Measurements from ENCODE around the gene RMI1. TPM values are rescaled to one million over a fixed set of nuclear protein-coding genes. Genes with fewer than 3 reads are reported as not detected.

Gene RMI1
- polyA plus RNA-seq, 1 experiment: 4.0 TPM

- ChIA-PET POLR2A (interaction anchor here (0.7 kb wide), 1 partner anchor 1756 kb away, joined by 4 read pairs; no protein-coding TSS in a partner anchor), CTCF (no interaction called here)
- TF ChIP-seq CTCF (IDR thresholded peaks at IDR 0.05; ENCODE audit: low read depth, low read length): no peak
These were observed 6.8 kb downstream of the RMI1 start for GRCh38 chr9:83987402-83987791.

GRCh38 chr9:83988411-83988810 is 7.8 kb downstream of the RMI1 start:
- no peak for TF ChIP-seq CTCF (IDR thresholded peaks at IDR 0.05; ENCODE audit: low read depth, low read length)
- H3K27me3 ChIP-seq (ENCODE audit: control insufficient read depth, insufficient read depth, low read length): no peaks in the 10 kb centered on the region
- no peak overlapping the region for H3K4me3 ChIP-seq (ENCODE audit: low read depth, low read length)
- no peak for DNase-seq (ENCODE audit: low read depth, low spot score)
- H3K27ac ChIP-seq (ENCODE audit: low read depth, low read length): no peak overlapping the region
- ChIA-PET CTCF (no interaction called here), POLR2A (no interaction called here)
- H3K9me3 ChIP-seq (ENCODE audit: control insufficient read depth, insufficient read depth, low read length): no peaks in the 10 kb centered on the region

More at GRCh38 chr9:83987402-83987791, 6.8 kb downstream of the RMI1 start:
- no peaks in the 10 kb centered on the region for H3K9me3 ChIP-seq (ENCODE audit: control insufficient read depth, insufficient read depth, low read length)
- H3K4me3 ChIP-seq (ENCODE audit: low read depth, low read length): no peak overlapping the region
- DNase-seq (ENCODE audit: low read depth, low spot score): no peak
- no peaks in the 10 kb centered on the region for H3K27me3 ChIP-seq (ENCODE audit: control insufficient read depth, insufficient read depth, low read length)
- no peak overlapping the region for H3K27ac ChIP-seq (ENCODE audit: low read depth, low read length)

GRCh38 chr9:83991355-83991754 is 10.8 kb downstream of the RMI1 start:
- ChIA-PET CTCF (no interaction called here), POLR2A (no interaction called here)
- no peak overlapping the region for H3K27ac ChIP-seq (ENCODE audit: low read depth, low read length)
- H3K27me3 ChIP-seq (ENCODE audit: control insufficient read depth, insufficient read depth, low read length): no peaks in the 10 kb centered on the region
- TF ChIP-seq CTCF (IDR thresholded peaks at IDR 0.05; ENCODE audit: low read depth, low read length): no peak
- no peak overlapping the region for H3K4me3 ChIP-seq (ENCODE audit: low read depth, low read length)
- H3K9me3 ChIP-seq (ENCODE audit: control insufficient read depth, insufficient read depth, low read length): no peaks in the 10 kb centered on the region
- DNase-seq (ENCODE audit: low read depth, low spot score): no peak

GRCh38 chr9:83992407-83992806 is 11.8 kb downstream of the RMI1 start:
- POLR2A ChIA-PET: interaction anchor here (0.5 kb wide), 1 partner anchor 209 kb away, joined by 15 read pairs; no protein-coding TSS in a partner anchor
- DNase-seq (ENCODE audit: low read depth, low spot score): no peak
- CTCF ChIA-PET: interaction anchor here (0.9 kb wide), 1 partner anchor 268 kb away, joined by 5 read pairs; no protein-coding TSS in a partner anchor

GRCh38 chr9:83992901-83993300 is 12.3 kb downstream of the RMI1 start:
- Histone ChIP-seq H3K27me3 (ENCODE audit: control insufficient read depth, insufficient read depth, low read length) (no peaks in the 10 kb centered on the region), H3K4me3 (ENCODE audit: low read depth, low read length) (no peak overlapping the region), H3K27ac (ENCODE audit: low read depth, low read length) (no peak overlapping the region), H3K9me3 (ENCODE audit: control insufficient read depth, insufficient read depth, low read length) (no peaks in the 10 kb centered on the region)
- ChIA-PET POLR2A (no interaction called here), CTCF (interaction anchor here (0.9 kb wide), 1 partner anchor 268 kb away, joined by 5 read pairs; no protein-coding TSS in a partner anchor)
- DNase-seq (ENCODE audit: low read depth, low spot score): no peak
- no peak for TF ChIP-seq CTCF (IDR thresholded peaks at IDR 0.05; ENCODE audit: low read depth, low read length)

More at GRCh38 chr9:83992407-83992806, 11.8 kb downstream of the RMI1 start:
- no peak for TF ChIP-seq CTCF (IDR thresholded peaks at IDR 0.05; ENCODE audit: low read depth, low read length)
- Histone ChIP-seq H3K27ac (ENCODE audit: low read depth, low read length) (no peak overlapping the region), H3K27me3 (ENCODE audit: control insufficient read depth, insufficient read depth, low read length) (no peaks in the 10 kb centered on the region), H3K9me3 (ENCODE audit: control insufficient read depth, insufficient read depth, low read length) (no peaks in the 10 kb centered on the region), H3K4me3 (ENCODE audit: low read depth, low read length) (no peak overlapping the region)
